ENCODE measurements around the gene ARHGAP25. TPM values are rescaled to one million over a fixed set of nuclear protein-coding genes. Genes with fewer than 3 reads are reported as not detected.

Gene ARHGAP25
- total RNA-seq, 2 experiments from 2014 or later: 18.6 to 43.8 TPM

DNA sequence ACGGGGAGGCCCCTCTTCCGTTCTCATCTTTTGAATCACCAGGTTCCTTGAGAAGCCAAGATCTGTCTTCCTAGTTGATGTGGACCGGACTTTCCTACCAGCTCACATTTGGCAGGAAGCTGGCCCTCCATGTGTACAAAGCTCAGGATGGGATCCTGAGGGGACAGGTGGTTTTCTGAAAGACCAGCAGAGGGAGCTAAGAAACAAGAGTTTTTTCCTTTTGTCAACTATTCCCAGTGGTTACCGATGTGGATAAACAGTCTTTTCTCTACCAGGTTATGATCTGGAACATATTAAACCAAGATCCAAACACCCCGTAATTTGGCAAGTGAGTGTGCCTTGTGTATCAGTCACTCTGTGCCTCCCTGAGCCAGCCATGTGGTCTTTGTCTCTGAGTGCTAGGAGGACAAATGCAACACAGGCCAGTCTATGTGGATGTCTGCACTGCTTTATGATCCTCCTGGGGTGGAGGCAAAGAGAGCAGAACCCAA lies 25.1 kb upstream of the ARHGAP25 start:
- intact Hi-C loops (cut with micrococcal nuclease; ENCODE audit: unreplicated experiment): loop anchor here (1.0 to 2.0 kb wide), 3 partner anchors 127 to 216 kb away; no protein-coding TSS in a partner anchor
- H3K27ac ChIP-seq (ENCODE audit: low read depth, low read length, poor library complexity, severe bottlenecking): no peak overlapping the region
- H3K4me2 ChIP-seq (ENCODE audit: low read length): peak overlapping the region; percentile 44; the same call in 1 of the 2 replicates
- no TSS peak for BruUV-seq (replicated peaks)
- no peaks in the 10 kb centered on the region for H4K20me1 ChIP-seq (ENCODE audit: insufficient read depth, low read length)
- no peaks in the 10 kb centered on the region for H3K36me3 ChIP-seq (ENCODE audit: insufficient read depth, low read length)
- H2AFZ ChIP-seq (ENCODE audit: low read length): peak overlapping the region; percentile 85
- peaks cover 21% of the 10 kb centered on the region for H3K4me1 ChIP-seq (ENCODE audit: insufficient read depth, low read length, poor library complexity, severe bottlenecking)
- TF ChIP-seq, protein P1, sequence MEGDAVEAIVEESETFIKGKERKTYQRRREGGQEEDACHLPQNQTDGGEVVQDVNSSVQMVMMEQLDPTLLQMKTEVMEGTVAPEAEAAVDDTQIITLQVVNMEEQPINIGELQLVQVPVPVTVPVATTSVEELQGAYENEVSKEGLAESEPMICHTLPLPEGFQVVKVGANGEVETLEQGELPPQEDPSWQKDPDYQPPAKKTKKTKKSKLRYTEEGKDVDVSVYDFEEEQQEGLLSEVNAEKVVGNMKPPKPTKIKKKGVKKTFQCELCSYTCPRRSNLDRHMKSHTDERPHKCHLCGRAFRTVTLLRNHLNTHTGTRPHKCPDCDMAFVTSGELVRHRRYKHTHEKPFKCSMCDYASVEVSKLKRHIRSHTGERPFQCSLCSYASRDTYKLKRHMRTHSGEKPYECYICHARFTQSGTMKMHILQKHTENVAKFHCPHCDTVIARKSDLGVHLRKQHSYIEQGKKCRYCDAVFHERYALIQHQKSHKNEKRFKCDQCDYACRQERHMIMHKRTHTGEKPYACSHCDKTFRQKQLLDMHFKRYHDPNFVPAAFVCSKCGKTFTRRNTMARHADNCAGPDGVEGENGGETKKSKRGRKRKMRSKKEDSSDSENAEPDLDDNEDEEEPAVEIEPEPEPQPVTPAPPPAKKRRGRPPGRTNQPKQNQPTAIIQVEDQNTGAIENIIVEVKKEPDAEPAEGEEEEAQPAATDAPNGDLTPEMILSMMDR (conservative IDR thresholded peaks at IDR 0.05; ENCODE audit: low read length): peak; percentile 98
- no peak for TF ChIP-seq EZH2phosphoT487 (IDR thresholded peaks at IDR 0.05; ENCODE audit: borderline replicate concordance, low read depth, low read length)
- ChIA-PET POLR2A (interaction anchor here (0.6 to 3.6 kb wide), 16 partner anchors 9 to 222 kb away, joined by 3 to 15 read pairs (median 3); no protein-coding TSS in a partner anchor), CTCF (ENCODE audit: unreplicated experiment) (interaction anchor here (0.6 to 1.7 kb wide), 12 partner anchors 9 to 246 kb away, joined by 3 to 8 read pairs (median 4); no protein-coding TSS in a partner anchor)
- peak; percentile 73 for DNase-seq (ENCODE audit: low spot score)
- H3K79me2 ChIP-seq (ENCODE audit: insufficient read depth, low read depth, low read length): no peaks in the 10 kb centered on the region
- no peaks in the 10 kb centered on the region for H3K9me3 ChIP-seq (ENCODE audit: low read length)
- no peaks in the 10 kb centered on the region for H3K9me2 ChIP-seq (ENCODE audit: insufficient read depth, low read length)
- no peak overlapping the region for H3K4me3 ChIP-seq (ENCODE audit: low read depth, low read length, poor library complexity, severe bottlenecking)

- no TSS peak for BruUV-seq (replicated peaks)
- ChIA-PET POLR2A (interaction anchor here (0.6 to 3.6 kb wide), 5 partner anchors 10 to 197 kb away, joined by 3 to 15 read pairs (median 6); no protein-coding TSS in a partner anchor), CTCF (ENCODE audit: unreplicated experiment) (interaction anchor here (0.8 to 1.0 kb wide), 5 partner anchors 11 to 198 kb away, joined by 3 to 4 read pairs (median 3); no protein-coding TSS in a partner anchor)
- no peak for DNase-seq (ENCODE audit: low spot score)
- peak overlapping the region; percentile 1; the same call in 1 of the 2 replicates for H3K4me2 ChIP-seq (ENCODE audit: low read length)
- no peaks in the 10 kb centered on the region for H3K79me2 ChIP-seq (ENCODE audit: insufficient read depth, low read depth, low read length)
- peak overlapping the region; percentile 75 for H2AFZ ChIP-seq (ENCODE audit: low read length)
- no peak overlapping the region for H3K27ac ChIP-seq (ENCODE audit: low read depth, low read length, poor library complexity, severe bottlenecking)
- H3K36me3 ChIP-seq (ENCODE audit: insufficient read depth, low read length): no peaks in the 10 kb centered on the region
- H3K4me3 ChIP-seq (ENCODE audit: low read depth, low read length, poor library complexity, severe bottlenecking): no peak overlapping the region
- H3K9me2 ChIP-seq (ENCODE audit: insufficient read depth, low read length): no peaks in the 10 kb centered on the region
- TF ChIP-seq, protein P1 (conservative IDR thresholded peaks at IDR 0.05; ENCODE audit: low read length): no peak
- no peak for TF ChIP-seq EZH2phosphoT487 (IDR thresholded peaks at IDR 0.05; ENCODE audit: borderline replicate concordance, low read depth, low read length)
- H3K4me1 ChIP-seq (ENCODE audit: insufficient read depth, low read length, poor library complexity, severe bottlenecking): peaks cover 30% of the 10 kb centered on the region
- no peaks in the 10 kb centered on the region for H3K9me3 ChIP-seq (ENCODE audit: low read length)
- H4K20me1 ChIP-seq (ENCODE audit: insufficient read depth, low read length): no peaks in the 10 kb centered on the region
- intact Hi-C loops (cut with micrococcal nuclease; ENCODE audit: unreplicated experiment): no loop called here
Observed at GRCh38 chr2:68710336-68710735, 24.3 kb upstream of the ARHGAP25 start.

- Histone ChIP-seq H3K4me3 (ENCODE audit: low read depth, low read length, poor library complexity, severe bottlenecking) (no peak overlapping the region), H3K79me2 (ENCODE audit: insufficient read depth, low read depth, low read length) (no peaks in the 10 kb centered on the region), H3K27ac (ENCODE audit: low read depth, low read length, poor library complexity, severe bottlenecking) (no peak overlapping the region), H3K9me2 (ENCODE audit: insufficient read depth, low read length) (no peaks in the 10 kb centered on the region), H4K20me1 (ENCODE audit: insufficient read depth, low read length) (no peaks in the 10 kb centered on the region), H3K9me3 (ENCODE audit: low read length) (no peaks in the 10 kb centered on the region), H2AFZ (ENCODE audit: low read length) (peak overlapping the region; percentile 75), H3K4me2 (ENCODE audit: low read length) (peak overlapping the region; percentile 1; the same call in 1 of the 2 replicates), H3K36me3 (ENCODE audit: insufficient read depth, low read length) (no peaks in the 10 kb centered on the region), H3K4me1 (ENCODE audit: insufficient read depth, low read length, poor library complexity, severe bottlenecking) (peaks cover 34% of the 10 kb centered on the region)
- CTCF ChIA-PET (ENCODE audit: unreplicated experiment): interaction anchor here (0.8 to 1.0 kb wide), 5 partner anchors 11 to 198 kb away, joined by 3 to 4 read pairs (median 3); no protein-coding TSS in a partner anchor
- intact Hi-C loops (cut with micrococcal nuclease; ENCODE audit: unreplicated experiment): no loop called here
- no TSS peak for BruUV-seq (replicated peaks)
- no peak for DNase-seq (ENCODE audit: low spot score)
- TF ChIP-seq, protein P1 (conservative IDR thresholded peaks at IDR 0.05; ENCODE audit: low read length): no peak
- no peak for TF ChIP-seq EZH2phosphoT487 (IDR thresholded peaks at IDR 0.05; ENCODE audit: borderline replicate concordance, low read depth, low read length)
- POLR2A ChIA-PET: interaction anchor here (3.1 to 3.6 kb wide), 2 partner anchors 20 to 197 kb away, joined by 13 to 15 read pairs; no protein-coding TSS in a partner anchor
Observed at GRCh38 chr2:68710756-68711155, 23.9 kb upstream of the ARHGAP25 start.
